Left forelimb (tissue), 1 donor: ENCODE measurements around the gene ZNF143.
"Not testable (repeated sequence)": the region's sequence is repeated elsewhere in the genome, so short reads cannot be mapped to it uniquely, and the experiment has no call there.

ENCODE experiments used
- DNase-seq: peaks from one replicate; pipeline ENCODE4 v3.0.0-alpha.2; 2018; ENCODE audit warnings: low spot score

ZNF143 gene

DNA sequence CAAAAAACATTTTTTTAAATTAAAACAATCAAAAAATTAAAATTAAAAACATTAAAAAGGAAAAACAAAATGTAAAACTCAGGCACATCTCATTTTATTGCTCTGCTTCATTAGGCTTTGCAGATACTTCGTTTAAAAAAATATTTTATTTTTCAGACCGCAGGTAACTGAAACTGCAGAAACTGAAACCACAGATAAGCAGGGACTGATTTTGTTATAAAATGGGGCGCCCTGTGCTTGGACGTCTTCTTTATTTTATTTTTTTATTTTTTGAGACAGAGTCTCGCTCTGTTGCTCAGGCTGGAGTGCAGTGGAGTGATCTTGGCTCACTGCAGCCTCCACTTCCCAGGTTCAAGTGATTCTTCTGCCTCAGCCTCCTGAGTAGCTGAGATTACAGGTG is 88.4 kb downstream of the ZNF143 start:
- DNase-seq = not testable (repeated sequence)

DNA sequence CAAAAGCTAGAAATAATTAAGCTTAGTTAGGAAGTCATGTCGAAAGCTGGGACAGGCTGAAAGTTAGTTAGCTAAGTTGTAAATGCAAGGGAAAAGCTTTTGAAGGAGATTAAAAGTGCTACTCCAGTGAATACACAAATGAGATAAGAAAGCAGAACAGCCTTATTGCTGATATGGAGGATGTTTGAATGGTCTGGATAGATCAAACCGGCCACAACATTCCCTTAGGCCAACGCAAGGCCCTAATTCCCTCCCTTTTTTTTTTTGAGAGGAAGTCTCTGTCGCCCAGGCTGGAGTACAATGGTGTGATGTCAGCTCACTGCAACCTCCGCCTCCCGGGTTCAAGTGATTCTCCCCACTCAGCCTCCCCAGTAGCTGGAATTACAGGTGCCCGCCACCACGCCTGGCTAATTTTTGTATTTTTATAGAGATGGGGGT is 89.4 kb downstream of the ZNF143 start:
- DNase-seq = no peak

DNA sequence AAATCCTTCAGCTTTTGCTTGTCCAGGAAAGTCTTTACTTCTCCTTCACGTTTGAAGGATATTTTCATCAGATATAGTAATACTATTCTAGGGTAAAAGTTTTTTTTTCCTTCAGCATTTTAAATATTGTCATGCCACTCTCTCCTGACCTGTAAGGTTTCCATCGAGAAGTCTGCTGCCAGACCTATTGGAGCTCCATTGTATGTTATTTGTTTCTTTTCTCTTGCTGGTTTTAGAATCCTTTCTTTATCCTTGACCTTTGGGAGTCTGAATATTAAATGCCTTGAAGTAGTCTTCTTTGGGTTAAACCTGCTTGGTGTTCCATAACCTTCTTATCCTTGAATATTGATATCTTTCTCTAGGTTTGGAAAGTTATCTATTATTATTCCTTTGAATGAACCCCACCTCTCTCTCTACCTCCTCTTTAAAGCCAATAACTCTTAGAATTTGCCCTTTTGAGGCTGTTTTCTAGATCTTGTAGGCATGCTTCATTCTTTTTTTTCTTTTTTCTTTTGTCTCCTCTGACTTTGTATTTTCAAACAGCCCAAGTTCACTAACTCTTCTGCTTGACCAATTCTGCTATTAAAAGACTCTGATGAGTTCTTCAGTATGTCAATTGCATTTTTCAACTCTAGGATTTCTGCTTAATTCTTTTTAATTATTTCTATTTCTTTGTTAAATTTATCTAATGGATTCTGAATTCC is 100.6 kb downstream of the ZNF143 start:
- DNase-seq = no peak

DNA sequence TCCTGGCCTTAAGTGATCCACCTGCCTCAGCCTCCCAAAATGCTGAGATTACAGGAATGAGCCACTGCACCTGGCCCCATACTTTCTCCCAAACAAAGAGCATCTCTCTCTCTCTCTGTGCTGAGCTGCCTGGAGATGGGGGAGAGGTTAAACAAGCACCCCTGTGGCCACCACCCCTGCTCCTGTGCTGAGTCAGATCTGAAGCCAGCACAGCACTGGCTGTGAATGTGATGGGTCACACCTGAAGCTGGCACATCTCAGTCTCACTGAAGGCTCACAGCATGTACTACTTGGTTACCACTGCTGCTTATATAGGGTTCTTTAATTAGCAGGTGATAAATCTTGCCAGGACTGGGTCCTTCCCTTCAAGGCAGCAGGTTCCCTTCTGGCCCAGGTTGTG is 101.9 kb downstream of the ZNF143 start:
- no peak for DNase-seq

DNA sequence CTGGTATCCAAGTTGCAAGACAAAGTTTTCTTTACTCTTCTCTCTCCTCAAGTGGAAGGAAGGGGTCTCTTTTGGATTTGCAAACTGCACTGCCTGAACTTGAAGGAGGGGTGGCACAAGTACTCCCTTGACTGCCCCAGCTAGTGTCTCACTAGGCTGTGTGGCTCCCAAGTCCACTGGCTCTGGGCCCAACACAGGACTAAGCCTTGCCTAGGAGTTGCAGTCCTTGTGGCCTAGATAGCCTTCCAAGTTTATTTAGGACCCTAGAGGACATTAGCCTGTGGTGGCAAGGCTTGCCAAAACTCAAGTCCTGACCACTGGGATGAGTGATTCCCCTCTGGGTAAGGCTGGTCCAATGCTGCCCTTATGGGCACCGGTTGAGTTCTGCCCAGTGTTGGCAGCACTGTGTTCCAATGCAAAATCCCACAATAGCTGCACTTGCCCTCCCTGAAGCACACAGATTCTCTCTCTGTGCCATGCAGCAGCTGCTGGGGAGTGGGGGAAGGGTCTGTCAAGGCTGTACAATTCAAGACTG is 102.5 kb downstream of the ZNF143 start:
- DNase-seq = no peak

DNA sequence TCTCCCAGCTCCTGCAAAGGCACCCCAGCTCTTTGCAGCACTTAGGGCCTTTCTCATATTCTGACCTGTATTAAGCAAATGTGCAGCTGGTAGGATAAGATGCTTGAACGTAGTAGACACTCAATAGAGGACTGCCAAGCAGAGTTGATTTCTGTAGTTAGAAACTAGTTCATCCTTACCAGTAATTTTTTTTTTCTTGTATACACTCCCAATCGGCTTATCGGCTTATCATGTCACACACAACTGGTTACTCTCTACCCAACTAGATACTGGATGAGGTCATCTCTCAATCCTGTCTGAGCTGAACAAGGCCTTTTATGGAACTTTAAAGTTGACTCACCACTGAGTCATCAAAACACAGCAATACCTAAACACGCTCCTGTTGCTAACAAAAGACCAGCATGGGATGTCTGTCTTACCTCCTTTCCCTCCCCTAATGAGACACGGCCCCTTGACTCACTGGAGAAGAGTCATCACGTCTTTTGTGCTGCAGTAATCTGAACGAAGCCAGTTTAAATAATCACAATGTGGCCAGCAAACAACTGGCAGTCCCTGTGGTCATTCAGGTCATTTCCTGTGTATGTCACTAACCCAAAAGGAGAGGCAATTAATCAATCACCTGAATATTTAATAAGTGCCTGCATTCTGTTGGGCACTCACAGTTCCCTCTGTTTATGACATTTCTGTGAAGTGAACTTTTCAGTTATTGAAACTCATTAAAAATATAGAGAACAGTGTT is 105.2 kb downstream of the ZNF143 start:
- no peak for DNase-seq

DNA sequence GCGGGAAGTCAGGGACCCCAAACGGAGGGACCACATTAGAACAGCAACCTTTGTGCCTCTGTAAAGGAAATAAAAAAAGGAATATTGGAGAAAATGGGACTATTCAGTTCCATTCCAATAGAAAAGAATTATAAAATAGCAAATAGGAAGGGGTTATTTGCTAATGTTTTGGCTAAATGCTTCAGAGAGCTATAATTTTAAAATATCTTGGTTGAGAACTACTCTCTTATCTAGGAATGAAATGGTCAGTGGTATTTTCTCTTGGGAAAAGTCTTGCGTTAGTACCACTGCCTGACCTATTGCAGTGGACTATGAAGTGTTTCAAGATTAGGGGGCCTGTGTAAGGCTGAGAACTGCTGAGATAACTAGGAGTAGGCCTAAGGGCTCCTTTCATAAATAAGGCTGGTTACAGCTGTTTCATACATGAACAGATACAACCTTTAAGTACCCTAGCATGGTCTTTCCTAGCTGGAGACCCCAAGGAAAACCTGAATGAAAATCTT is 105.8 kb downstream of the ZNF143 start:
- DNase-seq = no peak

DNA sequence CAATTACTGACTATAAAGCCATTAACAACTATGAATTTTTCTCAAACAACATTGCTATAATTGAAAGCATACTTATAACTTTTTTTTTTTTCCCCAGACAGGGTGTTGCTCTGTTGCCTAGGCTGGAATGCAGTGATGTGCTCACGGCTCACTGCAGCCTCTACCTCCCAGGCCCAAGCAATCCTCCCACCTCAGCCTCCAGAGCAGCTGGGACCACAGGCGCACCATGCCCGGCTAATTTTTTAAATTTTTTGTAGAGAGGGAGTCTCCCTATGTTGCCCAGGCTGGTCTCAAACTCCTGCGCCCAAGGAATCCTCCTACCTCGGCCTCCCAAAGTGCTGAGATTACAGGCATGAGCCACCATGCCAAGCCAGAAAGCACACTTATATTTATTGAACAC is 106.6 kb downstream of the ZNF143 start:
- DNase-seq = no peak

DNA sequence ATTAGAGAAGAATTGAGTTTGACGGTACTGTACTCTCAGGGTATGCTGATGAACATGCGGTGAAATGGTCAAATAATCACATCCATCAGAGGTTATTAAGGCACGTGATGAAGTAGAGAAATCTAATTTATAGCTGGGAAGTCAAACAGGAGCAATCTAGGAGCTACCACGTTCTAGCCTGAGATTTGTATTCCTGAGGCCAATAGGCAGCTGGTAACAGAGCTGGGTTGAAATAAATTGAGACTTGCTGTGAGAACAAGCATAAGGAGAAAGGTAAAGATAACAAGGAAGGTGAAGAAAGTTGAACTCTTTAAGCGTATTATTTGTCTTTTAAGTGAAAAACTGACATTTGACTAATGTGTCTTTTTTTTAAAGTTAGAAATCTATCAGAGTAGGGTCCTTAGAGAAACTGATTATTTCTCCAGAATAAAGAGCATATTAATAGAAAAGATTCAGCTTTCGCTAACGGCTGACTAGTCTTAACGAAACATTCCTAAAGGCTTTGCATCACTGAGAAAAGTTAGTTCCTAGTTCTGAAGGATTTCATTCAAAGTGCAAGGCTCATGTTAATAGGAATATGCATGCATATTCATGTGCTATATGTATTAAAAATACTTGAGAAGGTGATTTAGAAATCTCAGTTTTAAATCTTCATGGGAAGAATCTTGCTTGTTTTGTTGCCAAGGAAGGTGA is 107.5 kb downstream of the ZNF143 start:
- no peak for DNase-seq

DNA sequence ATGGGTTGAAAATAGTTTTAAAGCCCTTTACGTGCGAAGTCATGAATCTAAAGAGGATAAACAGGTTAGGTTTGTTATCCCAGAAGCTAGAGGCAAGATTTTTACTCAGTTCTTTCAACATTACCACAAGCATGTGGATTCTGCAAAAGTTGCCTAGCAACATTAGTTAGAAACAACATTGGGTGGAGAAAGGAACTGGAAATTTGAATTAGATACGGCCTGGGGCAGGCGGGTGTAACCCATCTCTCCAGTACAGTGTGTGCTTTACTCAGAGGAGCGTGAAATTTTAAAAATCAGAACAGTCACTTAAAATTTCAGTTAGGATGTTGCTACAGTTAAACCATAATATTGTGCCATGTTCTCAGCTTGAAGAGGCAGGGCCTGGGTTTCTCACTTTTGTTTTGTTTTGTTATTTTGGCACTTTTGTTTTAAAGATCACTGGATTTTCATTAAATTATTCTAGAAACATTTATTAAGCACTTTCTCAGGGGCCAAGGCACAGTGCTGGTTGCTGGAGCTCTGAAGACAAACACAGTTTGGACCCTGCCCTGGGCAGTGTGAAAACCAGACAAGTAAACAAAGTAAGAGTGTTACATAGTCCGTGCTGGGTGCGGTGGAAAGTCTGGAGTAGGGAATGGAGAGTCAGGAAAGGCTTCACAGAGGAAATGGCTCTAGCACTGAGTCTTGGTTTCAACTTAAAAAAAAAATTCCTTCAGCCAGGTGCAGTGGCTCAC is 108.2 kb downstream of the ZNF143 start:
- peak; percentile 73 for DNase-seq

DNA sequence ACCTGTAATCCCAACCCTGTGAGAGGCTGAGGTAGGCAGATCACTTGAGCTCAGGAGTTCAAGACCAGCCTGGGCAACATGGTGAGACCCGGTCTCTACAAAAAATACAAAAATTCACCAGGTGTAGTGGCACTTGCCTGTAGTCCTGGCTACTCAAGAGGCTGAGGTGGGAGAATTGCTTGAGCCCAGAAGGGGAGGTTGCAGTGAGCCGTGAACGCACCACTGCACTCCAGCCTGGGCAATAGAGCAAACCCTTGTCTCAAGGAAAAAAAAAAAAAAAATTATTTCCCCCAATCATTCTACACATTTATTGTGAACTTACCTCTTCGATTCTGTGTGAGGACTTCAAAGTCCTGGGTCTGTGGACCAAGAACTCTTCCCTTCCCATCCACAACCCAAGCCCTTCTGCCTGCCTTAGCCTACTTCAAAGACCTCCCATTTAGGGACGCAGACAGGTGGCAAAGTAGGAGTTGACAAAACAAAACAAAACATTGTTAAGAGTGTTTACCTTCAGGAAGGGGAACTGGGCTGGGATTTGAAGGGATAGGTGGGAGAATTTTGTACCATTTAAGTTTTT is 108.9 kb downstream of the ZNF143 start:
- DNase-seq = no peak

DNA sequence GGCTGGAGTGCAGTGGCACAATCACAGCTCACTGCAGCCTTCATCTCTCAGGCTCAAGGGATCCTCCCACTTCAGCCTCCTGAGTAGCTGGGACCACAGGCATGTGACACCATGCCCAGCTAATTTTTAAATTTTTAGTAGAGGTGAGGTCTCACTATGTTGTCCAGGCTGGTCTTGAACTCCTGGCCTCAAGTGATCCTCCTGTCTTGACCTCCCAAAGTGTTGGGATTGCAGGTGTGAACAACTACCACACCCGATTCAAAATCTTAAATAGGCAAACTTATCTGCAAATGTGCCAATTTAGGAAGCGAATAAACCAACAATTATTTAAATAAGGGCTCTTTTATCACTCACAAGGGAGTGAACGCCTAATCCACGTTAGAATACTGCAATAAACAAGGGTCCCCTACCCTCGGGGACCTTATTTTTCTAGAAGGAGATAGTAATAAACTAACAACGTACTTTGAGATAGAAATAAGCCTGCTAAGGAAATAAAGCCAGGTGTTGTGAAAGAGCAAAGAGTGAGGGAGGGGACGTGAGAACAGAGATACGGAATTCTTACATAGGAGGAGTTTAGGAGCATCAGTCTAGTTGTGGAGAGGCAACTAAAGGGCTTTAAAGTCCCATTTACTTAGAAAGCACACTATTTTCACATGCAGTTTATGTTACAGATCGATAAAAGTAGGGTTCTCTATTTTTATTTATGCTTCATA is 109.7 kb downstream of the ZNF143 start:
- DNase-seq = no peak

DNA sequence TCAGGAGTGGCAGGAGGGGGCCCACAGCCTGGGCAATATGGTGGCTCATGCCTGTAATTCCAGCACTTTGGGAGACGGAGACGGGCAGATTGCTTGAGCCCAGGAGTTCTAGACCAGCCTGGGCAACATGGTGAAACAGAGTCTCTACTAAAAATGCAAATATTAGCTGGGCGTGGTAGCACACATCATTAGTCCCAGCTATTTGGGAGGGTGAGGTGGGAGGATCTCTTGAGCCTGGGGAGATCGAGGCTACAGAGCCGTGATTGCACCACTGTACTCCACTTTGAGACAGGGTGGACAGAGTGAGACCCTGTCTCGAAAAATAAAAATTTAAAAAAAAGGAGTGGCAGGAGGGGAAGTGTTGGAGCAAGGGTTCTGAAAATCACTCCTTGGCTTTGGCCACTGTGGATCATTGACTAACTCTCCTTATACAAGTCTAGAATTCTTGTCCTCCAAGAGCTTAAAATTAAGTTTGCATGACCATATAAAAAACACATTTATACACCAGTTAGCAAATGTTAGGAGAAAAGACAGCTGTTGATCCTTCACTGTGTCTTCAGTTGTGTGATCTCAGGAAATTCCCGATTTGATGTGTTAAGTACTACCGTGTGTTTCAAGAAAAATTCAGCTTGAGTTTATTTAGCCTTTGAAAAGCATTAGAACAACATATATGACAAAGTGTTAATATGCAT is 110.4 kb downstream of the ZNF143 start:
- DNase-seq = no peak

DNA sequence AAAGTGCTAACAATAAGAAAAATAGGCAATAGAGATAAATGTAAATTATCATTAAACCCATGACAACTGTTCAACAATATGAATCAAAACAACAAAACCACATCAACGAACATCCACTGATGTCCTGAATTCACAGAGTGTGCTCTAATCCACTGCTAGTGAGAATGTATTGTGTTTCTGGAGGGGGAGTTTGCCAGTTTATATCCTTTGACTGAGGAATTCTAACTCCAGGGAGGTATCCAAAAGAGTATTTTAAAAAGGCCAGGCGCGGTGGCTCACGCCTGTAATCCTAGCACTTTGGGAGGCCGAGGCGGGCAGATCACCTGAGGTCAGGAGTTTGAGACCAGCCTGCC is 110.9 kb downstream of the ZNF143 start:
- DNase-seq = no peak

DNA sequence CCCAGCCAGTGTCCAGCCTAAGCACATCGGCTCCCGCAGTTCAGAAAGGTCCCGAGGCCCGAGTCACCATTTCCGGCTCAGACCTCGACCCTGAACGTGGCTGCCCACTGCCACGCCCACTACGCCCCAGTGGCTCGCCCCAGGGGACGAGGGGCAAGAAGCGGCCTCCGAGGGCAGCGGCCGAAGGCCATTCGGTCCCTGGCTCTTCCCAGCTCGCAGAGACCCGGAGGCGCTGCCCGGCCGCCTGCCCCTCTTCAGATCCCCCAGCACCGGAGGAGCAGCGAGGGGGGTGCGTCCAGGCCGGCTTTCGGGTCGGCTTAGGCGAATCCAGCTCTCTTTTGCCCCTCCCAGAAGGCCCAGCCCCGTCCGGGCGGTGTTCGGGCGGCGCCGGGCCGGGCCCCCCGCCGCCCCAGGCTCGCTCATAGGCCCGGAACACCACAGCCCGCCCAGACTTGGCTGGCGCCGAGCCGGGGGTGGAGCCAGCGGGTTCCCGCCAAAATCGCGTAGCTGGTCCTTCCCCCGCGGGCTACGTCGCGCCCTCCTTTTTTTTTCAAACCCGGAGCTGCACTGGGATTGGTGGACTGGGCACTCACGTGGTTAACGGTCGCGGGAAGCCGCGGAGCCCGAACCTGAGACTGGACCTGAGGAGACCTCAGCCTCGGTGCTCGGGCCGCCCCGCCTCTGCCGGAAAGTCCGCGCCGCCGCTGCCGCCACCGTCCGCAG is 112.4 kb downstream of the ZNF143 start, which contains the start of gene WEE1:
WEE1 (plus strand) TSS at position 619 of the 723 bp plus-strand sequence. CDS start 264 bp downstream, outside the sequence.
- peak; percentile 100 for DNase-seq

DNA sequence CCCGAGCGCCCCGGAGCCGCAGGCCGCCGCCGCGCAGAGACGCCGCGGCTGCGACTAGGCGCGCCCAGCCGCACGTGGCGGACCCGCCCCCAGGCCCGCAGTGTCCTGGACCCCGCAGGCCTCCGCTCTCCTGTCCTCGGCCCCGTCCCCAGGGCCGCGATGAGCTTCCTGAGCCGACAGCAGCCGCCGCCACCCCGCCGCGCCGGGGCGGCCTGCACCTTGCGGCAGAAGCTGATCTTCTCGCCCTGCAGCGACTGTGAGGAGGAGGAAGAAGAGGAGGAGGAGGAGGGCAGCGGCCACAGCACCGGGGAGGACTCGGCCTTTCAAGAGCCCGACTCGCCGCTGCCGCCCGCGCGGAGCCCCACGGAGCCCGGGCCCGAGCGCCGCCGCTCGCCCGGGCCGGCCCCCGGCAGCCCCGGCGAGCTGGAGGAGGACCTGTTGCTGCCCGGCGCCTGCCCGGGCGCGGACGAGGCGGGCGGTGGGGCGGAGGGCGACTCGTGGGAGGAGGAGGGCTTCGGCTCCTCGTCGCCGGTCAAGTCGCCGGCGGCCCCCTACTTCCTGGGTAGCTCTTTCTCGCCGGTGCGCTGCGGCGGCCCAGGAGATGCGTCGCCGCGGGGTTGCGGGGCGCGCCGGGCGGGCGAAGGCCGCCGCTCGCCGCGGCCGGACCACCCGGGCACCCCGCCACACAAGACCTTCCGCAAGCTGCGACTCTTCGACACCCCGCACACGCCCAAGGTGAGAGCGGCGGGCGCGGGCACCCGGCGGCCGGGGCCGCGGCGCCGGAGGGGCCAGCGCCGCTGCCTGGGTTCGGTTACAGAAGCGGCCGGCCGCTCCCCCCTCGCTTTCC is 113.2 kb downstream of the ZNF143 start:
- peak; percentile 70 for DNase-seq

DNA sequence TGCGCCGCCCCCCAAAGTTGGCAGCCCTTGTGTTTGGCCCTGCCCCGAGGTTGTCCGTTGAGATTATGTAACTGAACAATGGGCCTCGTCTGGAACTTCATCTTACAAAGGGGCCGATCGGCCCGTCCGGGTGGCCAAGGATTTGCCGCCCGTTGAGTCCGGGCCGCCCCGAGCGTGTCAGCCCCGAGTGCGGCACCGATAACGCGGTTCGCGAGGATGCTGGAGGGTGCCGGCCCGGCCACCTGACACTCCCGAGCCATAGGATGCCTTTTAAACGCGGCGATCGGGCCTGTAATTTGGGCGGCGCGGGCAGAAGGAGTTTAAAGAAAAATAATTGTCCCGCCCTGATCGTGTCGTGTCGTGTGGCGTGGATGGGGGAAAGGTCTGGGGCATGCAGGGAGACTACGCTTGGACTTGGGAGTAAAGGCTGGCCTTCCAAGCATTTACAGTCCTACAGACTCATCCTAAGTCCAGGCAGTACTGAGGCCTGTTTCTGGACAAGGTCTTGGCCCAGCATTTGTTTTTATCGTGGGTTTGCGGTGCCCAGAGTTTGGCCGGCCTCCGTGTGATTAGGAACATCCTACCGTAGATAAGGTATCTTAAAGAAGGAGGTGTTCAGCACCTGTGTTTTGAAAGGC is 113.9 kb downstream of the ZNF143 start:
- DNase-seq = peak; percentile 71
